SK-MEL-5 (cell line): ENCODE data around the gene INPP4A. TPM values are rescaled to one million over a fixed set of nuclear protein-coding genes. Genes with fewer than 3 reads are reported as not detected.
"Not testable (repeated sequence)": the region's sequence is repeated elsewhere in the genome, so short reads cannot be mapped to it uniquely, and the experiment has no call there.

ENCODE experiments used
- DNase-seq: peaks from one replicate; pipeline ENCODE4 v3.0.0-alpha.2; 2016; ENCODE audit warnings: low read depth, low spot score
- in situ Hi-C: cut with HindIII; loops from 2 replicates; pipeline ENCODE4 v1.10.0; 2016; ENCODE audit warnings: low sequenced_read_pairs, high pct_unique_total_duplicates, low pct_unique_long_range_greater_than_20kb
- total RNA-seq: library from RNA; depleted of rRNA; stranded (reverse); fragments of >200 nt; shearing (Covaris generic); gene quantifications from 2 replicates; pipeline ENCODE4 v1.2.3, GENCODE V29; 2014

INPP4A gene
- total RNA-seq, 1 experiment from 2014 or later, result 10.9 TPM

DNA sequence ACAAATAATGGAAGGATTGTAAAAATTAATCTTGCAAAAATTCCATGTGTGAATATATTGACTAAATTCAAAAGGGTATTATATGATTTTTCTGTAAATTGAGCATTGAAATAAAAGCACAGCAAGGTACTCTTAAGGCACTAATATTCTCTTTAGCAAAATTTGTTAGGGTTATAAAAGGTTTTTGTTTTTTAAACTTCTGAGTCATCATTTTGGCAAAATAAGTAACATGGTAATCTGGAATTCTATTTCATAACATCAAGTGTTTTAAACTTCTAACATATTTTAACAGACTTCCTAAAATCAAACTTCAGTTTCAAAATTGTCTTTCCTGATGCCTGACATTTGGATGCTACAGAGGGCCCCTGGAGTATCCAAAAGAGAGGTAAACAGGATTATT is 12.5 kb upstream of the INPP4A start:
- in situ Hi-C loops, result no loop called here
- DNase-seq, result no peak

DNA sequence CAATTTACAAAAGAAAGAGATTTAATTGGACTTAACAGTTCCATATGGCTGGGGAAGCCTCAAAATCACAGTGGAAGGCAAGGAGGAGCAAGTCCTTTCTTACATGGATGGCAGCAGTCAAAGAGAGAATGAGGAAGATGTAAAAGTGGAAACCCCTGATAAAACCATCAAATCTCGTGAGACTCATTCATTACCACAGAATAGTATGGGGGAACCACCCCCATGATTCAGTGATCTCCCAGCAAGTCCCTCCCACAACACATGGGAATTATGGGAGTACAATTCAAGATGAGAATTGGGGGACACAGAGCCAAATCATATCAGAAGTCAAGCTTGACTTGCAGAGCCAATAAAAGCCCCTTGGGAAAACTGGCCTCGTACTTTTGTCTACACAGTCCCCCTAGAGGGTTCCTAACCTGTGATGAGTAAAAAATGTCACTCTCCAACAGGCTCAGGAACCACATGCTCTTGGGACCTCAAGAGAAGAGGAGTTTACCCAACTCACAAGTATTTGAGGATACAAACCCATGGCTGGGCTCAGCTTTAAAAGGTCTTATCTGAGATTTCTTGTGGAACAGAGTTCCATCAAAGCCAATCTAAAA is 11.2 kb upstream of the INPP4A start:
- in situ Hi-C loops, result no loop called here
- no peak for DNase-seq

- no peak for DNase-seq
- in situ Hi-C loops, result no loop called here
Observed at GRCh38 chr2:98434492-98434891, 10.2 kb upstream of the INPP4A start.

DNA sequence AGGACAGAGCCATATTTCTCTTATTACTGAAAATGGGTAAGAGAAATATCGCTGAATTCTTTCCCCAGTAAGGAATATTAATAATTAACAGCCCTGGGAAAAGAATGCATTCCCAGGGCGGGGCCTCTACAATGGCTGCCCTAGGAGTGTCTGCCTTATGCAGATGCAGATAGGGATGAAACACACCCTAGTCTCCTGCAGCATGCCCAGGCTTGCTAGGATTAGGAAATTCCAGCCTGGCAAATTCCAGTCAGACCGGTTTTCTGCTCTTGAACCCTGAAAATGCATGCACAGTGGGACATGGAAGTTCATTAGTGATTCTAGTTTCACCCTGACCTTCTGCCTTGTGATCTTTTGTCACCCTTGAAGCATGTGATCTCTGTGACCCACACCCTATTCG is 9.0 kb upstream of the INPP4A start:
- DNase-seq, in situ Hi-C loops: not testable (repeated sequence)

- in situ Hi-C loops, result no loop called here
- DNase-seq, result no peak
Observed at GRCh38 chr2:98436734-98437133, 7.9 kb upstream of the INPP4A start.

DNA sequence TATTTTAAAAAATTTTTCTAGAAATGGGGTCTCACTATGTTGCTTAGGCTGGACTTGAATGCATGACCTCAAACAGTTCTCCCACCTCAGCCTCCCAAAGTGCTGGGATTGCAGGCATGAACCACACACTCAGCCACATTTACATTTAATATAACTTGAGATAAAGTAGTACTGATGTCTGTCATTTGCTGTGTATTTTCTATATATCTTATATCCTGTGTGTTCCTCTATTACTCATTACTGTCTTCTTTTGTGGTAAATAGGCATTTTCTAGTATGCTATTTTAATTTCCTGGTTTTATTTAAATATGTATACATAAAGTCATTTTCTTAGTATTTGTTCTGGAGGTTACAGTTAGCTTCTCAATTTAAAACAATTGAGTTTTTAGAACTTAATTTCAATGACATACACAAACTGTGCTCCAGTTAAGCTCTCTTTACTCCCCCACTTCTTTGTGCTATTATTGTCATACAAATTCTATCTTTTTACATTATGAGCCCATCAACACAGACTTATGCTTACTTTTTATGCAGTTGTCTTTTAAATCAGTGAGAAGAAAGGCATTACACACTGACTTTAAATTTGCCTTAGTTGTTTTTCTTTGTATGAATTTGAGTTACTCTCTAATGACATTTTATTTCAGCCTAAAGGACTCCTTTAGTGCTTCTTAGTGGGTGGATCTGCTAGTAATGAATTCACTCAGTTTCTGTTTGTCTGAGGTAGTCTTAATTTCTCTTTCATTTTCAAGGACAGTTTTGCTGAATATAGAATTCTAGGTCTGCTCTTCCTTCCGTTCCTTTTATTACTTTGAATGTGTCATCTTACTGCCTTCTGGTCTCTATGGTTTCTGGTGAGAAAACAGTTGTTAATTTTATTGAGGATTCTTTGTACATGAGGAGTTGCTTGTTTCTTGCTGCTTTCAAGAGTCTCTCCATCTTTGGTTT is 6.2 kb upstream of the INPP4A start:
- in situ Hi-C loops, result no loop called here
- DNase-seq, result no peak

GRCh38 chr2:98441706-98442450 is 2.8 kb upstream of the INPP4A start:
- in situ Hi-C loops, result no loop called here

GRCh38 chr2:98442488-98442887 is 2.2 kb upstream of the INPP4A start:
- no peak for DNase-seq

More at GRCh38 chr2:98441706-98442450, 2.8 kb upstream of the INPP4A start:
- DNase-seq, result no peak

DNA sequence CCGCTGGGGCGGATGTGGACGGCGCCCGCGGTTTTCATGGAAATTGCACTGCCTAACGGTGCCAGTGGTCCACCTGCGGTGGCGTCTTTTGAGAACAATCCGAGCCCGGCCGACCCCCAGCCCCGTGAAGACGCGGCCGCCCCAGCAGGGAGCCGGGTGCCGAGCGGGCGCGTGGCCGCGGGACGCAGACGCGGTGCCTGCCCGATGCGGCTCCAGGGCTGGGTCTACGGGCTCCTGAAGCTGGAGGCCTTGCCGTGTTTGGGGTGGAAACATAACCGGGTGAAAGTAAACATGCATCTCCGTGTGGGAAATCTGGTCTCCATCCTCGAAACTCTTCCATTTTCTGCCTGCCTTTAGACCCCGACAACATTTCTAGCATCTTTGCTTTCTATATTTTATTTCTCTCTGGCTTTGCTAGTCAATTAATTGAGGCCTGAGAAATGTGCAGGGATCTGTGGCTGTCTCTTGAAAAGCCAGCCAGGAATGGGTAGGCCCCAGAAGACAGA is 572 bp downstream of the INPP4A start:
- no peak for DNase-seq
- in situ Hi-C loops, result no loop called here

More at GRCh38 chr2:98442488-98442887, 2.2 kb upstream of the INPP4A start:
- in situ Hi-C loops, result no loop called here

- peak; percentile 30 for DNase-seq
- in situ Hi-C loops, result no loop called here
Observed at GRCh38 chr2:98445683-98446581, 1.3 kb downstream of the INPP4A start.

GRCh38 chr2:98446850-98447249 is 2.2 kb downstream of the INPP4A start:
- in situ Hi-C loops, result no loop called here
- no peak for DNase-seq

DNA sequence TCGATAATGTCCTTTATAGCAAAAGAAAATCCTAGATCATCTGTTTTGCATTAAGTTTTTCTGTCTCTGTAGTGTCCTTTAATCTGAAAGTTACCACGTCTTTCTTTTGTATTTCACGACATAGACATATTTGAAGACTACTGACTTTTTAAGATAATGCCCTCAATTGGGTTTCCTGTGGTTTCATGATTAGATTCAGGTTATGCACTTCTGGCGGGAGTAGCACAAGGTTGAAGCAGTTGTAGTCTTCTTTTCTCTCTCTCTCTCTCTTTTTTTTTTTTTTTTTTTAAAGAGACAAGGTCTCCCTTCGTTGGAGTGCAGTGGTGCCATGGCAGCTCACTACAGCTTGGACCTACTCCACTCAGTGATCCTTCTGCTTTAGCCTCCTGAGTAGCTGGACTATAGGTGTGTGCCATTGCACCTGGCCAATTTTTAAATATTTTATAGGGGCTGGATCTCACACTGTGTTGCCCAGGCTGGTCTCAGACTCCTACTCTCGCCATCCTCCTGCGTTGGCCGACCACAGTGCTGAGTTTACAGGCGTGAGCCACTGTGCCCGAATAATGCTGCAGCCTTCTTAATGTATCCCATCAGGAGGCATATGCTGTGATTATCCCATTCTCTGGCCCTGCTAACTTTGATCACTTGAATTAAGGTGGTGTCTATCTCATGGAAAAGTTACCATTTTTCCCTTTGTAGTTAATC is 3.9 kb downstream of the INPP4A start:
- in situ Hi-C loops, result no loop called here
- DNase-seq, result no peak

GRCh38 chr2:98452396-98453027 is 7.9 kb downstream of the INPP4A start:
- in situ Hi-C loops, result no loop called here
- DNase-seq, result no peak

DNA sequence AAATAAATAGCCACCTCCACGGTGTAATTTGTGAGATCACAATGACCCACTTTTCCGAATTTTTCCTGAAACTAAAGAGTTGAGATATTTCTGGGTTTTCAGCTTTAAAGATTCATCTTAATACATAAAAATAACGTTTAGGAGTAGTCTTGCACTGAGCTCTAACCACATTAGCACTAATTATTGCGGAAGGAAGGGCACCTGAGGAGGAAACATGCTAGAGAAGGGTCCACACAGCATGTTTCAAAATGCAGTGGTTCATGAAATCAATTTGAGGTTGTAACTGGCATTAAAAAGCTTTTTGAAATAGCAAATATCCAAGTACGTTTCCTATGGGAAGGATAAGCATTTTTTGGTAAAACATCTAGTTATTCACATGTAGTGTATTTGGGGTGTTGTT is 8.4 kb downstream of the INPP4A start:
- in situ Hi-C loops, result no loop called here

GRCh38 chr2:98453531-98453930 is 8.9 kb downstream of the INPP4A start:
- in situ Hi-C loops, result no loop called here
- DNase-seq, result no peak

More for the DNA sequence above, 8.4 kb downstream of the INPP4A start:
- no peak for DNase-seq

- in situ Hi-C loops, result no loop called here
- no peak for DNase-seq
Observed at GRCh38 chr2:98454073-98454472, 9.4 kb downstream of the INPP4A start.
